ENCODE measurements around the gene SS18L1.

DNA sequence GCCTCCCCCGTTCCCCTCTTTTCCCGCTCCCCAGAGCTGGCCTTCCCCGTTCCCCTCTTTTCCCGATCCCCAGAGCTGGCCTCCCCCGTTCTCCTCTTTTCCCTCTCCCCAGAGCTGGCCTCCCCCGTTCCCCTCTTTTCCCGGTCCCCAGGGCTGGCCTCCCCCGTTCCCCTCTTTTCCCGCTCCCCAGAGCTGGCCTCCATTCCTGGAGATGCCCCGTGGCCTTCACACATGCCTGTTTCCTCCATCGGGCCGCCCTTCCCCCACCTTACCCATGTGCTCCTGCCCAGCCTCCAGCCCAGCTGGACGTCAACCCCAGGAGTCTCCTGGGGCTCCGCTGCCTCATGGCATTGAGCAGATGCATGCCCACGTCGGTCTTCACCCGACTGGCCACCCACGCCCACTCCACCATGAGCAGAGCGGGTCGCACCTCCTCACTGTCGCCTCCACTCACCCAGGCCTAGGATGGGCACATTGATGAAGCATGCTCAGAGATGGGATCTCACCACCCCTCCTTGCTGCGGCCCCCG, 8.3 kb downstream of the SS18L1 start:
- TF ChIP-seq, protein P1, sequence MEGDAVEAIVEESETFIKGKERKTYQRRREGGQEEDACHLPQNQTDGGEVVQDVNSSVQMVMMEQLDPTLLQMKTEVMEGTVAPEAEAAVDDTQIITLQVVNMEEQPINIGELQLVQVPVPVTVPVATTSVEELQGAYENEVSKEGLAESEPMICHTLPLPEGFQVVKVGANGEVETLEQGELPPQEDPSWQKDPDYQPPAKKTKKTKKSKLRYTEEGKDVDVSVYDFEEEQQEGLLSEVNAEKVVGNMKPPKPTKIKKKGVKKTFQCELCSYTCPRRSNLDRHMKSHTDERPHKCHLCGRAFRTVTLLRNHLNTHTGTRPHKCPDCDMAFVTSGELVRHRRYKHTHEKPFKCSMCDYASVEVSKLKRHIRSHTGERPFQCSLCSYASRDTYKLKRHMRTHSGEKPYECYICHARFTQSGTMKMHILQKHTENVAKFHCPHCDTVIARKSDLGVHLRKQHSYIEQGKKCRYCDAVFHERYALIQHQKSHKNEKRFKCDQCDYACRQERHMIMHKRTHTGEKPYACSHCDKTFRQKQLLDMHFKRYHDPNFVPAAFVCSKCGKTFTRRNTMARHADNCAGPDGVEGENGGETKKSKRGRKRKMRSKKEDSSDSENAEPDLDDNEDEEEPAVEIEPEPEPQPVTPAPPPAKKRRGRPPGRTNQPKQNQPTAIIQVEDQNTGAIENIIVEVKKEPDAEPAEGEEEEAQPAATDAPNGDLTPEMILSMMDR (IDR thresholded peaks at IDR 0.05): no peak
- no peak for TF ChIP-seq POLR2A (IDR thresholded peaks at IDR 0.05)

All from testis (tissue), 2 donors.